Measurements from ENCODE around the gene TCP11L1.

TCP11L1 gene, protein sequence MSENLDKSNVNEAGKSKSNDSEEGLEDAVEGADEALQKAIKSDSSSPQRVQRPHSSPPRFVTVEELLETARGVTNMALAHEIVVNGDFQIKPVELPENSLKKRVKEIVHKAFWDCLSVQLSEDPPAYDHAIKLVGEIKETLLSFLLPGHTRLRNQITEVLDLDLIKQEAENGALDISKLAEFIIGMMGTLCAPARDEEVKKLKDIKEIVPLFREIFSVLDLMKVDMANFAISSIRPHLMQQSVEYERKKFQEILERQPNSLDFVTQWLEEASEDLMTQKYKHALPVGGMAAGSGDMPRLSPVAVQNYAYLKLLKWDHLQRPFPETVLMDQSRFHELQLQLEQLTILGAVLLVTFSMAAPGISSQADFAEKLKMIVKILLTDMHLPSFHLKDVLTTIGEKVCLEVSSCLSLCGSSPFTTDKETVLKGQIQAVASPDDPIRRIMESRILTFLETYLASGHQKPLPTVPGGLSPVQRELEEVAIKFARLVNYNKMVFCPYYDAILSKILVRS

DNA sequence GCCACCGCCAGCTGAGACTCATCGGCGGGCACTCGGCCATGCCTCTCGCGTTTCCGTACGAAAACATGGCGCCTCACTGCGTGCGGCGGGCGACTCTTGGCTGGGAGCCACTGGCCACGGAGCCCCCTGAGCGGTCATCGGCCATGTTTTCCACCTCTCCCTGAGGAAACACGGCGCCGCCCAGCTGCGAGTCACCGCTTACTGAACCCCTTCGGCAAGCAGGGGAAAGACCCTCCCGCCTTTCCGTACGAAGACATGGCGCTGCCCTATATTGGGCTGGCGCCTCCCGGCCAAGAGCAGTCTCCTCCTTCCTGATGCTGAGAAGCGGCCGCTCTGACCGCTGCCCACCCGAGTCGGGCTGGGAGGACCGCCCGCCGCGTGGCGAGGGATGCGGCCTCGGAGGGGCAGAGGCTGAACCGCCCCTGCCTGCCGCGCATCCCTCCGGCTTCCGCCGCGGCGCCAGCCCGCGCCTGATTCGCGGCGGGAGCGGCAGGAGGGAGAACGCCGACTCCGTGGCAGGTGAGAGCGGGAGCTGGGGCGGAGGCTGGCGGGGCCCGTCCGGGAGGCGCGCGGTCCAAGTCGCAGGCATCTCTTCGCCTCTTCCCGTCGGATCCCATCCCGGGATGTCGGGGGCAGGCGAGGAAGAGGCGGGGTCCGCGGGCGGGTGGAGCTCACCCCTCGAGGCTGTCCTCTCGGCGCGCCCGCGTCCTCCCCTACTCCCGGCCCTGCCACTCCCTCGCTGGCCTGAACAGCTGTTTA is at the start of gene TCP11L1:
TSS of gene TCP11L1 (plus strand) at position 299 of the 759 bp plus-strand sequence. CDS start 4,202 bp downstream, outside the sequence.
- Histone ChIP-seq H3K27ac (ENCODE audit: low read depth, low read length) (peak within 1 kb of the TSS; percentile 93), H3K4me1 (ENCODE audit: control insufficient read depth in 1 of 2, insufficient read depth in 2 of 2, low read length in 2 of 2) (peaks cover 9 to 20% of the 10 kb centered on the region in 2 donors), H3K9me3 (ENCODE audit: control insufficient read depth in 1 of 2, low read length in 2 of 2) (no peaks in the 10 kb centered on the region), H3K36me3 (ENCODE audit: control insufficient read depth in 1 of 2, insufficient read depth in 2 of 2, low read length in 2 of 2) (peaks cover 0 to 3% of the 10 kb centered on the region in 2 donors), H3K9ac (ENCODE audit: low read depth in 1 of 2, low read length in 2 of 2) (peak within 1 kb of the TSS; percentile 67 to 83), H3K4me3 (ENCODE audit: low read depth in 1 of 2, low read length in 2 of 2) (peak within 1 kb of the TSS; percentile 74 to 90), H3K27me3 (ENCODE audit: control insufficient read depth in 1 of 2, insufficient read depth in 2 of 2, low read length in 2 of 2) (no peaks in the 10 kb centered on the region)

DNA sequence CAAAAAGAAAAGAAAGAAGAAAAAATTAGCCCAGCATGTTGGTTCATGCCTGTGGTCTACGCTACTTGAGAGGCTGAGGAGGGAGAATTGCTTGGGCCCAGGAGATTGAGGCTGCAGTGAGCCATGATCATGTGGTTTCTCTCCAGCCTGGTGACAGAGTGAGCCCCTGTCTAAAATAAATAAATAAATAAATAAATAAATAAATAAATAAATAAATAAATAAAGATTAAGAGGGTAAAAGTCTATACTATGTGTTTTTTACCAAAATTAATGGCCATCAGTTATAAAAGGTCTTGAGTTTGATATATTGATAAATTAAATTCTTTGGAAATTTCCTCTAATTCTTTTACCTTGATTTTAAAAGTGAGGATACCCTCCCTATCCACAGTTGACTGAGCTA is 48.9 kb upstream of the TCP11L1 start:
- H3K36me3 ChIP-seq (ENCODE audit: control insufficient read depth in 1 of 2, insufficient read depth in 2 of 2, low read length in 2 of 2) = no peaks in the 10 kb centered on the region
- no peaks in the 10 kb centered on the region for H3K4me1 ChIP-seq (ENCODE audit: control insufficient read depth in 1 of 2, insufficient read depth in 2 of 2, low read length in 2 of 2)
- H3K27ac ChIP-seq (ENCODE audit: low read depth, low read length) = no peak overlapping the region
- H3K27me3 ChIP-seq (ENCODE audit: control insufficient read depth in 1 of 2, insufficient read depth in 2 of 2, low read length in 2 of 2) = no peaks in the 10 kb centered on the region
- H3K9ac ChIP-seq (ENCODE audit: low read depth in 1 of 2, low read length in 2 of 2) = no peak overlapping the region
- peaks cover 0 to 4% of the 10 kb centered on the region in 2 donors for H3K9me3 ChIP-seq (ENCODE audit: control insufficient read depth in 1 of 2, low read length in 2 of 2)
- H3K4me3 ChIP-seq (ENCODE audit: low read depth in 1 of 2, low read length in 2 of 2) = no peak overlapping the region

DNA sequence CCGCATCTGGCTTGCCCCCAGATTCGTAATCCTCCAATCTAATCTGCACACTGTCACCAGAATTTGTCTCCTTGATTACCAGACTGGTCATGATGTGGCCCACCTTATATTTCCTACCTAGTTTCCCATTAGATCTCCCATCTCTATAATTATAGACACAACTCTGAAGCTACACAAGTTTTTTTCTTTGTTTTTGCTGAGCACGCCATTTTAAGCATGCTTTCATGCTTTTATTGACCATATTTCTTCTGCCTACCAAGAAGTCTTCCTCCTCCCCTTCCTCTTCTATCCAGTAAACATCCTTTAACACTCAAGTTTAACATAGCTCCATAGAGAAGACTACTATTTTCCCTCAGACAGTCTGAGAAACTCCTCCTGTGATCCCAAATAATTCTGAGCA is 47.9 kb upstream of the TCP11L1 start:
- Histone ChIP-seq H3K27me3 (ENCODE audit: control insufficient read depth in 1 of 2, insufficient read depth in 2 of 2, low read length in 2 of 2) (no peaks in the 10 kb centered on the region), H3K36me3 (ENCODE audit: control insufficient read depth in 1 of 2, insufficient read depth in 2 of 2, low read length in 2 of 2) (no peaks in the 10 kb centered on the region), H3K4me1 (ENCODE audit: control insufficient read depth in 1 of 2, insufficient read depth in 2 of 2, low read length in 2 of 2) (no peaks in the 10 kb centered on the region), H3K9ac (ENCODE audit: low read depth in 1 of 2, low read length in 2 of 2) (no peak overlapping the region), H3K27ac (ENCODE audit: low read depth, low read length) (no peak overlapping the region), H3K4me3 (ENCODE audit: low read depth in 1 of 2, low read length in 2 of 2) (no peak overlapping the region), H3K9me3 (ENCODE audit: control insufficient read depth in 1 of 2, low read length in 2 of 2) (peaks cover 0 to 4% of the 10 kb centered on the region in 2 donors)

DNA sequence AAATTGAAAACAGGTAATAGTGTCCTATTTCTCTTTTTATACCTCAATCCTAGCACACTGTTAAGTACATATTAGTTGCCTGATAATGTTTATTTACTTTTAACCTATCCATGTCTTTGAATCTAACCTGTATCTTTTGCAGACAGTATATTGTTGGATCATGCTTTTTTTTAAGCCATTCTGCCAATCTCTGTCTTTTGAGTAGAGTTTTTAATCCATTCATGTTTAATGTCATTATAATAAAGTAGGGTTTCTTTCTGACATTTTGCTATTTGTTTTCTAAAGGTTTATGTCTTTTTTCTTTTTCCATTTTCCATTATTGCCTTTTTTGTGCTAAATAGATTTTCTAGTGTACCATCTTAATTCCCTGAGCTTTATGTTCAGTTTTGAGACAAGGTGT is 47.5 kb upstream of the TCP11L1 start:
- Histone ChIP-seq H3K27ac (ENCODE audit: low read depth, low read length) (no peak overlapping the region), H3K9ac (ENCODE audit: low read depth in 1 of 2, low read length in 2 of 2) (no peak overlapping the region), H3K4me1 (ENCODE audit: control insufficient read depth in 1 of 2, insufficient read depth in 2 of 2, low read length in 2 of 2) (no peaks in the 10 kb centered on the region), H3K4me3 (ENCODE audit: low read depth in 1 of 2, low read length in 2 of 2) (no peak overlapping the region), H3K9me3 (ENCODE audit: control insufficient read depth in 1 of 2, low read length in 2 of 2) (peaks cover 0 to 4% of the 10 kb centered on the region in 2 donors), H3K36me3 (ENCODE audit: control insufficient read depth in 1 of 2, insufficient read depth in 2 of 2, low read length in 2 of 2) (no peaks in the 10 kb centered on the region), H3K27me3 (ENCODE audit: control insufficient read depth in 1 of 2, insufficient read depth in 2 of 2, low read length in 2 of 2) (no peaks in the 10 kb centered on the region)

DNA sequence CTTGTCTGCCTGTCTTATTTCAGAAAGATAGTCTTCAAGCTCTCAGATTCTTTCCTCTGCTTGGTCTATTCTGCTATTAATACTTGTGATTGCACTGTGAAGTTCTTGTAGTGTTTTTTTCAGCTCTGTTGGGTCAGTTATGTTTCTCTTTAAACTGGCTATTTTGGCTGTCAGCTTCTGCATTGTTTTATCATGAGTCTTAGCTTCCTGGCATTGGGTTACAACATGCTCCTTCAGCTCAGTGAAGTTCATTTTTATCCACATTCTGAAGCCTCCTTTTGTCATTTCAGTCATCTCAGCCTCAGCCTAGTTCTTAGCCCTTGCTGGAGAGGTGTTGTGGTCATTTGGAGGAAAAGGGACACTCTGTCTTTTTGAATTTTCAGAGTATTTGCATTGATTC is 39.2 kb upstream of the TCP11L1 start:
- Histone ChIP-seq H3K4me3 (ENCODE audit: low read depth in 1 of 2, low read length in 2 of 2) (no peak overlapping the region), H3K9ac (ENCODE audit: low read depth in 1 of 2, low read length in 2 of 2) (no peak overlapping the region), H3K9me3 (ENCODE audit: control insufficient read depth in 1 of 2, low read length in 2 of 2) (no peaks in the 10 kb centered on the region), H3K27me3 (ENCODE audit: control insufficient read depth in 1 of 2, insufficient read depth in 2 of 2, low read length in 2 of 2) (no peaks in the 10 kb centered on the region), H3K4me1 (ENCODE audit: control insufficient read depth in 1 of 2, insufficient read depth in 2 of 2, low read length in 2 of 2) (no peaks in the 10 kb centered on the region), H3K36me3 (ENCODE audit: control insufficient read depth in 1 of 2, insufficient read depth in 2 of 2, low read length in 2 of 2) (no peaks in the 10 kb centered on the region), H3K27ac (ENCODE audit: low read depth, low read length) (no peak overlapping the region)

DNA sequence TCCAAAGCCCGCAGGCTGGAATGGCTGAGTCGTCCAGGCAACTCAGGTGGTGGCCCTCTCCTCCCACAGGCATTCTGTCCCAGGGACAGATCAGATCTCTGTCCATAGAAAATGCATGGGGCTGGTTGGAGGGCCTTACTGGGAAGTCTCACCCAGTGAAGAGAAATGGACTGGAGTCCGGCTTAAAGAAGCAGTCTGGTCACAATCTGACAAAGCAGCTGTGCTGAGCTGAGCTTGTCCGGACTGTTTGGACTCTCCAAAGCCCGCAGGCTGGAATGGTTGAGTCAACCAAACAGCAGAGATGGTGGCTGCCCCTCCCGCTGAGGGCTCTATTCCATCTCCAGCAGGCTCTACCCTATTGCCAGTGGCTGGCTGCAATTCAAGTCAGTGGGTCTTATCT is 38.1 kb upstream of the TCP11L1 start:
- no peaks in the 10 kb centered on the region for H3K4me1 ChIP-seq (ENCODE audit: control insufficient read depth in 1 of 2, insufficient read depth in 2 of 2, low read length in 2 of 2)
- H3K4me3 ChIP-seq (ENCODE audit: low read depth in 1 of 2, low read length in 2 of 2) = no peak overlapping the region
- no peaks in the 10 kb centered on the region for H3K36me3 ChIP-seq (ENCODE audit: control insufficient read depth in 1 of 2, insufficient read depth in 2 of 2, low read length in 2 of 2)
- H3K27ac ChIP-seq (ENCODE audit: low read depth, low read length) = no peak overlapping the region
- H3K27me3 ChIP-seq (ENCODE audit: control insufficient read depth in 1 of 2, insufficient read depth in 2 of 2, low read length in 2 of 2) = no peaks in the 10 kb centered on the region
- H3K9ac ChIP-seq (ENCODE audit: low read depth in 1 of 2, low read length in 2 of 2) = no peak overlapping the region
- no peaks in the 10 kb centered on the region for H3K9me3 ChIP-seq (ENCODE audit: control insufficient read depth in 1 of 2, low read length in 2 of 2)

DNA sequence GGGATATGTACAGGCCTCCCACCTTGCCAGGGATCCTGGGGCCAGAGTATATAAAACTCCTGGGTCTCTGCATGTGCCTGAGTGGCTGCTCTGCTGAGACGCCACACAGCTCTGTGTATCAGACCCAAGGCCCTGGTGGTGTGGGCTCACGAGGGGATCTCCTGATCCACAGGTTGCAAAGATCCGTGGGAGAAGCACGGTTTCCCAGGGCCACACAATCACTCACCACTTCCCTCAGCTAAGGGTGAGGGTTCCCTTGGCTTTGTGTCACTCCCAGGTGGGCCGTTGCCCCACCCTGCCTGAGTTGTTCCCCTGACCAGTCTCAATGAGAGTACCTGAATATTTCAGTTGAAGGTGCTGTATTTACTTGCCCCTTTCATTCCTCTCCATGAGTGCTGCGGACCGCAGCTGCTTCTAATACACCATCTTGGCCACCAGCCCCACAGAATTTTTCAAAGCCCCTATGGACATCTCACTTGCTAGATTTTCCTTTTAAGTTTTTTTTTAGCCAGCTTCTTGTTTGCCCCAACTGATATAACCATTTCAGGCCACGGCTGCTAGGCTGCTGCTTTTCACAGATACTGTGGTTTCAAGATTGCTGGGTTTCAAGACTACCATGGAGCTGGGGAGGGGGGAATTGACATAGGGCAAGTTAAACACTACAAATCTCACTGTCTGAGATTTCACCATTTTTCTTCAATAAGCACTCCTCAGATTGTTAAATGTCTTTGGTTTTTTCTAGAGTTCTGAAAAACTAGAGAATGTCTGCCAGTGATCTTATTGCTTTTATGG is 37.4 kb upstream of the TCP11L1 start:
- no peaks in the 10 kb centered on the region for H3K9me3 ChIP-seq (ENCODE audit: control insufficient read depth in 1 of 2, low read length in 2 of 2)
- no peak overlapping the region for H3K27ac ChIP-seq (ENCODE audit: low read depth, low read length)
- no peaks in the 10 kb centered on the region for H3K36me3 ChIP-seq (ENCODE audit: control insufficient read depth in 1 of 2, insufficient read depth in 2 of 2, low read length in 2 of 2)
- no peaks in the 10 kb centered on the region for H3K27me3 ChIP-seq (ENCODE audit: control insufficient read depth in 1 of 2, insufficient read depth in 2 of 2, low read length in 2 of 2)
- H3K9ac ChIP-seq (ENCODE audit: low read depth in 1 of 2, low read length in 2 of 2) = no peak overlapping the region
- no peak overlapping the region for H3K4me3 ChIP-seq (ENCODE audit: low read depth in 1 of 2, low read length in 2 of 2)
- H3K4me1 ChIP-seq (ENCODE audit: control insufficient read depth in 1 of 2, insufficient read depth in 2 of 2, low read length in 2 of 2) = no peaks in the 10 kb centered on the region

DNA sequence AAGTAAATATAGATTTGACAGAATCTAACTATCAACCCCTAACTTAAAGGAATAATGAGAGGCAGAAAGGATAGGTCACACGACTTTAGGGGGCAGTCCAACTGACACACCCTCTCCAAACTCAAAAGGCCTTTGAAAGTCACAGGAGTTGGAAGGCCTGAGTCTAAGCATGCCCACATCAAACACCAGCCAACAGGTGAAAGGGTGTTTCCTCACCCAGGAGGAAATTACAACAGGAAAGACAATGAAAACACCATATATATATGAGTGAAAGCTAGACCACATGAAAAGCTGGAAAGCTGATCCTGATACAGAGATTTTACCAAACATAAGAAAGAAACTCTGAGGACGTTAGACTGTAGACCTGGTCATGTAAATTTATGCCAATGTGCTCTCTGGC is 34.2 kb upstream of the TCP11L1 start:
- Histone ChIP-seq H3K9me3 (ENCODE audit: control insufficient read depth in 1 of 2, low read length in 2 of 2) (no peaks in the 10 kb centered on the region), H3K4me3 (ENCODE audit: low read depth in 1 of 2, low read length in 2 of 2) (no peak overlapping the region), H3K4me1 (ENCODE audit: control insufficient read depth in 1 of 2, insufficient read depth in 2 of 2, low read length in 2 of 2) (no peaks in the 10 kb centered on the region), H3K27me3 (ENCODE audit: control insufficient read depth in 1 of 2, insufficient read depth in 2 of 2, low read length in 2 of 2) (no peaks in the 10 kb centered on the region), H3K36me3 (ENCODE audit: control insufficient read depth in 1 of 2, insufficient read depth in 2 of 2, low read length in 2 of 2) (no peaks in the 10 kb centered on the region), H3K9ac (ENCODE audit: low read depth in 1 of 2, low read length in 2 of 2) (no peak overlapping the region), H3K27ac (ENCODE audit: low read depth, low read length) (no peak overlapping the region)

DNA sequence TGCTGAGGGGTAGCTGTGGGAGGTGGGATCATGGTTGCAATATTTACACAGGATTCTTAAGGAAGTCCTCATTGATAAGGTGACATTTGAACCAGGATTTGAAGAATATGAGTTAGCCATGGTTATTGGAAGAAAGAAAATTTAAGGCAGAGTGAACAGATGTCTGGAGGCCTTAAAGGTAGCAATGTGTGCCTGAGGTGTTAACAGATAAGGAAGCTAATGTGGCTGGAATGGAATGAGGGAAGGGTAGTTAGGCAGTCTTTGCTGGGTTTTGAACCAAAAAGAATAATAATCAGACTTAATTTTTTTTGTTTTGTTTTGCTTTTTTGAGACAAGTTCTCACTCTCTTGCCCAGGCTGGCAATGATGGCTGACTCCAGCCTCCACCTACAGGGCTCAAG is 33.4 kb upstream of the TCP11L1 start:
- Histone ChIP-seq H3K36me3 (ENCODE audit: control insufficient read depth in 1 of 2, insufficient read depth in 2 of 2, low read length in 2 of 2) (no peaks in the 10 kb centered on the region), H3K4me3 (ENCODE audit: low read depth in 1 of 2, low read length in 2 of 2) (no peak overlapping the region), H3K27ac (ENCODE audit: low read depth, low read length) (no peak overlapping the region), H3K4me1 (ENCODE audit: control insufficient read depth in 1 of 2, insufficient read depth in 2 of 2, low read length in 2 of 2) (no peaks in the 10 kb centered on the region), H3K9ac (ENCODE audit: low read depth in 1 of 2, low read length in 2 of 2) (no peak overlapping the region), H3K27me3 (ENCODE audit: control insufficient read depth in 1 of 2, insufficient read depth in 2 of 2, low read length in 2 of 2) (no peaks in the 10 kb centered on the region), H3K9me3 (ENCODE audit: control insufficient read depth in 1 of 2, low read length in 2 of 2) (no peaks in the 10 kb centered on the region)
